SK-N-SH (cell line): ENCODE results near the gene ARAP1. TPM values are rescaled to one million over a fixed set of nuclear protein-coding genes. Genes with fewer than 3 reads are reported as not detected.

Experiments used
- CTCF ChIA-PET: fragments of 300-600, 350-600 bp; formaldehyde crosslinking; extraction: SDS; loops from one replicate; lab custom pipeline; 2021; lab: Yijun Ruan, JAX
- POLR2A ChIA-PET: fragments of 350-600 bp; sonication (Branson Sonifier 250); formaldehyde crosslinking; extraction: SDS; loops from one replicate; lab custom pipeline; 2020; ENCODE audit warnings: antibody characterized with exemption, inconsistent platforms; lab: Yijun Ruan, JAX
- DNase-seq: peaks from one replicate; pipeline ENCODE4 v3.0.0; 2012
- H2AFZ ChIP-seq: fragments of 200-600 bp; sonication (generic); 2 replicates; pipeline ENCODE4 v1.8.1; 2016; ENCODE audit warnings: antibody characterized with exemption, mild to moderate bottlenecking, low read depth
- H3F3A ChIP-seq: fragments of 200-600 bp; sonication (generic); replicated peaks from 2 replicates; pipeline ENCODE3; 2016; ENCODE audit warnings: antibody characterized with exemption, mild to moderate bottlenecking; ENCODE audit not compliant: insufficient read depth
- H3K27ac ChIP-seq, 2 experiments: fragments of 200-500 bp in 1 of 2; fragments of 200-600 bp in 1 of 2; sonication (Bioruptor generic) in 1 of 2; sonication (generic), shearing (Covaris generic) in 1 of 2; 2 replicates each; pipeline versions ENCODE4 v1.5.1 to v1.6.1; 2014 to 2016; ENCODE audit warnings: low read depth in 2 of 2, inconsistent platforms in 1 of 2, low read length in 1 of 2, mild to moderate bottlenecking in 1 of 2, mixed read lengths in 1 of 2
- H3K27me3 ChIP-seq: fragments of 200-600 bp; sonication (generic), shearing (Covaris generic); 2 replicates; pipeline ENCODE4 v1.6.1; 2016; ENCODE audit warnings: mixed run types; ENCODE audit not compliant: insufficient read depth
- H3K36me3 ChIP-seq, 2 experiments: fragments of 200-500 bp in 1 of 2; fragments of 200-600 bp in 1 of 2; sonication (Bioruptor generic) in 1 of 2; sonication (generic) in 1 of 2; replicated peaks in 1 of 2; 2 replicates each; pipeline versions ENCODE3 to v1.5.1; 2014 to 2016; ENCODE audit warnings: low read length in 1 of 2, mild to moderate bottlenecking in 1 of 2; ENCODE audit not compliant: insufficient read depth in 2 of 2, control insufficient read depth in 1 of 2
- H3K4me1 ChIP-seq, 2 experiments: fragments of 200-500 bp in 1 of 2; fragments of 200-600 bp in 1 of 2; sonication (Bioruptor generic) in 1 of 2; sonication (generic), shearing (Covaris generic) in 1 of 2; 2 replicates each; pipeline versions ENCODE4 v1.5.1 to v1.6.1; 2014 to 2016; ENCODE audit warnings: low read depth in 1 of 2, low read length in 1 of 2, mixed run types in 1 of 2; ENCODE audit not compliant: insufficient read depth in 2 of 2, control insufficient read depth in 1 of 2
- H3K4me2 ChIP-seq: fragments of 200-600 bp; sonication (generic), shearing (Covaris generic); 2 replicates; pipeline ENCODE4 v1.6.1; 2017; ENCODE audit warnings: mixed run types
- H3K4me3 ChIP-seq, 2 experiments: fragments of 200-500 bp in 1 of 2; fragments of 200-600 bp in 1 of 2; sonication (Bioruptor generic) in 1 of 2; sonication (generic), shearing (Covaris generic) in 1 of 2; 2 replicates each; pipeline versions ENCODE4 v1.5.1 to v1.8.1; 2014 to 2016; ENCODE audit warnings: low read depth in 2 of 2, inconsistent platforms in 1 of 2, low read length in 1 of 2, mild to moderate bottlenecking in 1 of 2, mixed read lengths in 1 of 2, moderate library complexity in 1 of 2
- H3K79me2 ChIP-seq: fragments of 200-600 bp; sonication (generic); 2 replicates; pipeline ENCODE4 v1.8.1; 2017; ENCODE audit warnings: mild to moderate bottlenecking; ENCODE audit not compliant: insufficient read depth
- H3K9ac ChIP-seq: fragments of 200-600 bp; sonication (generic); 2 replicates; pipeline ENCODE4 v1.6.1; 2017; ENCODE audit warnings: mixed run types
- H3K9me2 ChIP-seq: fragments of 200-600 bp; sonication (generic); 2 replicates; pipeline ENCODE4 v1.6.1; 2017; ENCODE audit warnings: mixed run types
- H3K9me3 ChIP-seq: fragments of 200-600 bp; sonication (generic); 2 replicates; pipeline ENCODE4 v1.6.1; 2017; ENCODE audit warnings: mixed run types, mild to moderate bottlenecking, moderate library complexity
- H4K20me1 ChIP-seq: fragments of 200-600 bp; sonication (generic); 2 replicates; pipeline ENCODE4 v1.6.1; 2017; ENCODE audit warnings: mild to moderate bottlenecking, mixed run types; ENCODE audit not compliant: insufficient read depth
- CHD2 ChIP-seq: fragments of 150-350 bp; IDR thresholded peaks from 2 replicates; pipeline ENCODE4 v1.6.1; 2018; ENCODE audit warnings: low read length; ENCODE audit not compliant: partially characterized antibody
- ELF1 ChIP-seq: IDR thresholded peaks from 2 replicates; pipeline ENCODE4 v1.4.0; 2012
- EZH2phosphoT487 ChIP-seq: fragments of 200-600 bp; sonication (generic); IDR thresholded peaks from 2 replicates; pipeline ENCODE4 v1.6.1; 2017; ENCODE audit warnings: low read depth, mixed run types, mild to moderate bottlenecking, antibody characterized with exemption, moderate library complexity, borderline replicate concordance
- FOXJ3 ChIP-seq: sonication (generic); formaldehyde crosslinking; IDR thresholded peaks from 2 replicates; pipeline ENCODE4 v1.5.1; 2020; ENCODE audit warnings: mild to moderate bottlenecking, missing genetic modification reagents
- FOXM1 ChIP-seq: IDR thresholded peaks from 2 replicates; pipeline ENCODE4 v1.4.0; 2012; ENCODE audit warnings: low read depth, mild to moderate bottlenecking
- GABPA ChIP-seq: IDR thresholded peaks from 2 replicates; pipeline ENCODE4 v1.4.0; 2012; ENCODE audit warnings: low read depth, mild to moderate bottlenecking
- GATA2 ChIP-seq: sonication (generic); formaldehyde crosslinking; IDR thresholded peaks from 2 replicates; pipeline ENCODE4 v1.5.0; 2020; ENCODE audit warnings: mild to moderate bottlenecking, missing genetic modification reagents
- IRF3 ChIP-seq: fragments of 150-350 bp; IDR thresholded peaks from 2 replicates; pipeline ENCODE4 v1.6.1; 2016; ENCODE audit warnings: mild to moderate bottlenecking, low read depth, low read length
- JUND ChIP-seq: IDR thresholded peaks from 2 replicates; pipeline ENCODE4 v1.4.0; 2012
- MXI1 ChIP-seq: IDR thresholded peaks from 2 replicates; pipeline ENCODE4 v1.6.1; 2012; ENCODE audit warnings: mild to moderate bottlenecking, low read depth, low read length, improper control_type of control experiment
- NFIC ChIP-seq: IDR thresholded peaks from 2 replicates; pipeline ENCODE4 v1.4.0; 2012; ENCODE audit warnings: borderline replicate concordance
- NRF1 ChIP-seq: IDR thresholded peaks from 2 replicates; pipeline ENCODE4 v1.6.1; 2012; ENCODE audit warnings: low read depth, mild to moderate bottlenecking, low read length
- RAD21 ChIP-seq: IDR thresholded peaks from 2 replicates; pipeline ENCODE4 v1.6.1; 2012; ENCODE audit warnings: mild to moderate bottlenecking, low read length
- RFX5 ChIP-seq: IDR thresholded peaks from 2 replicates; pipeline ENCODE4 v1.6.1; 2012; ENCODE audit warnings: mild to moderate bottlenecking, improper control_type of control experiment, low read length
- RXRA ChIP-seq: IDR thresholded peaks from 2 replicates; pipeline ENCODE4 v1.4.0; 2012; ENCODE audit warnings: low read depth, mild to moderate bottlenecking, borderline replicate concordance
- SIN3A ChIP-seq: IDR thresholded peaks from 2 replicates; pipeline ENCODE4 v1.6.1; 2012; ENCODE audit warnings: low read depth, mild to moderate bottlenecking, low read length, moderate library complexity, borderline replicate concordance
- SMC3 ChIP-seq: IDR thresholded peaks from 2 replicates; pipeline ENCODE4 v1.6.1; 2012; ENCODE audit warnings: low read depth, low read length, improper control_type of control experiment
- TCF12 ChIP-seq: IDR thresholded peaks from 2 replicates; pipeline ENCODE4 v1.4.0; 2012
- USF1 ChIP-seq: IDR thresholded peaks from 2 replicates; pipeline ENCODE4 v1.4.0; 2012; ENCODE audit warnings: low read depth, borderline replicate concordance
- YY1 ChIP-seq: IDR thresholded peaks from 2 replicates; pipeline ENCODE4 v1.4.0; 2012; ENCODE audit warnings: low read depth, mild to moderate bottlenecking
- ZBTB33 ChIP-seq: IDR thresholded peaks from 2 replicates; pipeline ENCODE4 v1.4.0; 2012; ENCODE audit warnings: low read depth, borderline replicate concordance
- WGBS: methylation state at CpG from one replicate; pipeline ENCODE4 v1.1.6; 2017; ENCODE audit warnings: low lambda C conversion rate; 5-methylcytosine and 5-hydroxymethylcytosine counted together
- polyA plus RNA-seq, 3 experiments: library from polyadenylated mRNA; depleted of rRNA; stranded (reverse); fragments of >200 nt; gene quantifications; 2 replicates each; pipeline ENCODE4 v1.2.3, GENCODE V29; 2012
- TF ChIP-seq, protein P1 (sequence below): fragments of 200-600 bp; sonication (generic); IDR thresholded peaks from 2 replicates; pipeline ENCODE4 v1.6.1; 2017; ENCODE audit warnings: antibody characterized with exemption, mild to moderate bottlenecking, moderate library complexity
- TF ChIP-seq, protein P2 (sequence below): IDR thresholded peaks from 2 replicates; pipeline ENCODE4 v1.6.1; 2012; ENCODE audit warnings: mild to moderate bottlenecking, low read depth, low read length, moderate library complexity

The ARAP1 gene
- polyA plus RNA-seq, 1 of the 3 experiments (the other 2 are of a cell fraction) = 56.6 TPM

- TF ChIP-seq ZBTB33 = no peak
- TF ChIP-seq NRF1 = no peak
- TF ChIP-seq, protein P1, sequence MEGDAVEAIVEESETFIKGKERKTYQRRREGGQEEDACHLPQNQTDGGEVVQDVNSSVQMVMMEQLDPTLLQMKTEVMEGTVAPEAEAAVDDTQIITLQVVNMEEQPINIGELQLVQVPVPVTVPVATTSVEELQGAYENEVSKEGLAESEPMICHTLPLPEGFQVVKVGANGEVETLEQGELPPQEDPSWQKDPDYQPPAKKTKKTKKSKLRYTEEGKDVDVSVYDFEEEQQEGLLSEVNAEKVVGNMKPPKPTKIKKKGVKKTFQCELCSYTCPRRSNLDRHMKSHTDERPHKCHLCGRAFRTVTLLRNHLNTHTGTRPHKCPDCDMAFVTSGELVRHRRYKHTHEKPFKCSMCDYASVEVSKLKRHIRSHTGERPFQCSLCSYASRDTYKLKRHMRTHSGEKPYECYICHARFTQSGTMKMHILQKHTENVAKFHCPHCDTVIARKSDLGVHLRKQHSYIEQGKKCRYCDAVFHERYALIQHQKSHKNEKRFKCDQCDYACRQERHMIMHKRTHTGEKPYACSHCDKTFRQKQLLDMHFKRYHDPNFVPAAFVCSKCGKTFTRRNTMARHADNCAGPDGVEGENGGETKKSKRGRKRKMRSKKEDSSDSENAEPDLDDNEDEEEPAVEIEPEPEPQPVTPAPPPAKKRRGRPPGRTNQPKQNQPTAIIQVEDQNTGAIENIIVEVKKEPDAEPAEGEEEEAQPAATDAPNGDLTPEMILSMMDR = no peak
- TF ChIP-seq ELF1 = no peak
- TF ChIP-seq SIN3A = no peak
- TF ChIP-seq CHD2 = no peak
- peak; percentile 88 for TF ChIP-seq NFIC
- TF ChIP-seq TCF12 = peak; percentile 36; the same call in 1 of the 2 replicates
- no peak for TF ChIP-seq GATA2 (CRISPR knock-in tag)
- TF ChIP-seq IRF3 = no peak
- no peak for TF ChIP-seq RXRA
- TF ChIP-seq RFX5 = no peak
- TF ChIP-seq GABPA = no peak
Observed at GRCh38 chr11:72643547-72643946, 108.7 kb downstream of the ARAP1 start (continued).

GRCh38 chr11:72642884-72643522 is 109.2 kb downstream of the ARAP1 start:
- Histone ChIP-seq H3K4me3 (peak overlapping the region; percentile 42 to 61), H3K9me2 (no peaks in the 10 kb centered on the region), H3K79me2 (no peaks in the 10 kb centered on the region), H3K9ac (no peak overlapping the region), H3K27me3 (peaks cover 30% of the 10 kb centered on the region), H3K36me3 (no peaks in the 10 kb centered on the region), H3K27ac (no peak overlapping the region), H2AFZ (peak overlapping the region; percentile 90; the same call in 1 of the 2 replicates), H3K9me3 (no peaks in the 10 kb centered on the region), H3K4me2 (peak overlapping the region; percentile 86), H3F3A (no peaks in the 10 kb centered on the region), H4K20me1 (no peaks in the 10 kb centered on the region), H3K4me1 (peaks cover 5 to 15% of the 10 kb centered on the region in 2 experiments; a peak in 1 of 4 replicates)
- CTCF ChIA-PET = interaction anchor here (0.7 to 18.2 kb wide), 32 partner anchors 9 to 262 kb away, joined by 3 to 276 read pairs (median 5); partner anchors contain the start of gene PDE2A
- 2% methylated on average over 24 of the region's 59 CpGs for WGBS
- POLR2A ChIA-PET = interaction anchor here (1.1 kb wide), 1 partner anchor 26 kb away, joined by 4 read pairs; no protein-coding TSS in a partner anchor
- peak; percentile 92 for DNase-seq
- TF ChIP-seq GATA2 (CRISPR knock-in tag) (no peak), USF1 (no peak), SMC3 (peak; percentile 89), FOXM1 (no peak), CHD2 (no peak), RAD21 (peak; percentile 85), JUND (no peak), MXI1 (0 out of 2 replicates have a peak, but pooled peaks have one; percentile 73), FOXJ3 (CRISPR knock-in tag) (no peak), YY1 (no peak), EZH2phosphoT487 (no peak)
- TF ChIP-seq, protein P2, sequence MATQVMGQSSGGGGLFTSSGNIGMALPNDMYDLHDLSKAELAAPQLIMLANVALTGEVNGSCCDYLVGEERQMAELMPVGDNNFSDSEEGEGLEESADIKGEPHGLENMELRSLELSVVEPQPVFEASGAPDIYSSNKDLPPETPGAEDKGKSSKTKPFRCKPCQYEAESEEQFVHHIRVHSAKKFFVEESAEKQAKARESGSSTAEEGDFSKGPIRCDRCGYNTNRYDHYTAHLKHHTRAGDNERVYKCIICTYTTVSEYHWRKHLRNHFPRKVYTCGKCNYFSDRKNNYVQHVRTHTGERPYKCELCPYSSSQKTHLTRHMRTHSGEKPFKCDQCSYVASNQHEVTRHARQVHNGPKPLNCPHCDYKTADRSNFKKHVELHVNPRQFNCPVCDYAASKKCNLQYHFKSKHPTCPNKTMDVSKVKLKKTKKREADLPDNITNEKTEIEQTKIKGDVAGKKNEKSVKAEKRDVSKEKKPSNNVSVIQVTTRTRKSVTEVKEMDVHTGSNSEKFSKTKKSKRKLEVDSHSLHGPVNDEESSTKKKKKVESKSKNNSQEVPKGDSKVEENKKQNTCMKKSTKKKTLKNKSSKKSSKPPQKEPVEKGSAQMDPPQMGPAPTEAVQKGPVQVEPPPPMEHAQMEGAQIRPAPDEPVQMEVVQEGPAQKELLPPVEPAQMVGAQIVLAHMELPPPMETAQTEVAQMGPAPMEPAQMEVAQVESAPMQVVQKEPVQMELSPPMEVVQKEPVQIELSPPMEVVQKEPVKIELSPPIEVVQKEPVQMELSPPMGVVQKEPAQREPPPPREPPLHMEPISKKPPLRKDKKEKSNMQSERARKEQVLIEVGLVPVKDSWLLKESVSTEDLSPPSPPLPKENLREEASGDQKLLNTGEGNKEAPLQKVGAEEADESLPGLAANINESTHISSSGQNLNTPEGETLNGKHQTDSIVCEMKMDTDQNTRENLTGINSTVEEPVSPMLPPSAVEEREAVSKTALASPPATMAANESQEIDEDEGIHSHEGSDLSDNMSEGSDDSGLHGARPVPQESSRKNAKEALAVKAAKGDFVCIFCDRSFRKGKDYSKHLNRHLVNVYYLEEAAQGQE = no peak
